Fibroblast of peridontal ligament (primary cell): ENCODE measurements around the gene ITGB1.

ENCODE experiments used
- DNase-seq: peaks from one replicate; pipeline ENCODE4 v3.0.0-alpha.2; 2010; ENCODE audit errors: extremely low read depth

Gene ITGB1

GRCh38 chr10:32889631-32890212 is 68.3 kb downstream of the ITGB1 start:
- DNase-seq = no peak

- DNase-seq = no peak
These were observed 69.7 kb downstream of the ITGB1 start for GRCh38 chr10:32888161-32888927.

- no peak for DNase-seq
These were observed 70.5 kb downstream of the ITGB1 start for GRCh38 chr10:32887481-32887880.

- no peak for DNase-seq
These were observed 76.0 kb downstream of the ITGB1 start for GRCh38 chr10:32882076-32882475.

DNA sequence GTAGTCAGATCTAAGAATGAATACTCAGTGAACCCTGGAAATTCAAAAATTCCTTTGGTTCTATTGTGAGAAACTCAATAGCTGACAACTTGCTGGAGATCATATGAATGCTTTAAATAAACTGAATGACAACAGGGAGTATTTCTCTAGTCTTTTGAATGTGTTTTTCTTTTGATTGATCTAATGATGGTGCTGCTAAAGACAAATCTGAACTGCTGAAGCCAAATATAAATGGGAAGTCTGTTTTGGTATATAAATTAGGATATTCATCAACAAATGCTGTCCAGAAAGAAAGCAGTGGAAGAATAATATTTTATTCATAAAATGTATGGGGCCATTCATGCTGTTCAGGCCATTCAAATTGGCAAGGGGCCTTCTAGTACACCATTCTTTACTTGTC is 79.4 kb downstream of the ITGB1 start:
- DNase-seq = no peak

DNA sequence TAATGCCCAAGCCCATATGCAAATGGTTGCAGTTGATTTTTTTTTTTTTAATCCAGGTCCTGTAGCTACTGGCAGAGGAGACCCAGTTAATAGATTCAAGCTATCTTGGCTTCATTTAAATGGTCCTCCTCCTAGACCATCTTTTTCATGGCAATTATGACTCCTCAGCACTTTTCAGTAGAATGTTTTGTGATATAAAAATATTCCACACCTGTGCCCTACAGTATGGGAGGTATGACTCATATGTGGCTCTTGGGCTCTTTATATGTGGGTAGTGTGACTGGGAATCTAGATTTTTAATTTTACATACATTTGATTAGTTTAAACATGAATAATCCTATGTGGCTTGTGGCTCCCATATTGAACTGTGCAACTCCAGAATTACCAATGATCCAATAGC is 80.1 kb downstream of the ITGB1 start:
- DNase-seq = no peak

DNA sequence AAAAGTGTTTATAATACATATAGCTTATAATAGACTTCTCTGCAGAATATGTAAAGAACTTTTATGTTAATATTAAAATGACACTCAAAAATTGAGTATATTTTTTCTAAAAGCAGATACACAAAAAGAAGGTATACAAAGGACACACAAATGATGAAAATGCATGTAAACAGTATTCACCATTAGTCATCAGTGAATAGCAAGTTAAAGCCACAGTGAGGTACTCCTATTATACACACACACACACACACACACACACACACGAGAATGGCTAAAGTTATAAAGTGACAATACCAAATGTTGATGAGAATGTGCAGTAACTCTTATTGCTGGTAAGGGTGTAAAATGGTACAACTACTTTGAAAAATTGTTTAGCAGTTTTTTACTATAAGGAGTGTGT is 92.9 kb downstream of the ITGB1 start:
- DNase-seq = no peak

GRCh38 chr10:32854435-32854834 is 103.6 kb downstream of the ITGB1 start:
- DNase-seq = no peak

DNA sequence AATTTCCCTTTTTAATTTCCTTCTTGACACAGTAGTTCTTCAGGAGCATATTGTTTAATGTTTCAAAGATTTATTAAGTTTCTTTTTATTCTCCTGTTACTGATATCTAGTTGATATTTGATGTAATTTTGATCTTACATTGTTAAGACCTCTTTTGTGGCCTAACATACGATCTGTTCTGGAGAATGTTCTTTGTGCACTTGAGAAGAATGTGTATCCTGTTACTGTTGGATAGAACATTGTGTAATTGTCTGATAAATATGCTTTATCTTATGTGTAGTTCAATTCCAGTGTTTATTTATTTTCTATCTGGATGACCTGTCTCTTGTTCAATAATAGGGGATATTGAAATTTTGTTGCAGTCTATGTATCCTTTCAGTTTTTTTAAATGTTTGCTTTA is 106.7 kb downstream of the ITGB1 start:
- no peak for DNase-seq
